Activated CD4-positive, alpha-beta T cell treated with anti-CD3 and anti-CD28 coated beads, Interleukin-2, amount 50 U/mL, for 48 hours (primary cell): ENCODE data around the gene ZNF335.
A peak's percentile ranks its signal among the peaks of the same experiment; 100 is the strongest.
"Not testable (repeated sequence)": the region's sequence is repeated elsewhere in the genome, so short reads cannot be mapped to it uniquely, and the experiment has no call there.

Experiments used
- DNase-seq, 2 experiments: peaks; one replicate each; pipeline ENCODE4 v3.0.0-alpha.2; 2020

ZNF335 gene

DNA sequence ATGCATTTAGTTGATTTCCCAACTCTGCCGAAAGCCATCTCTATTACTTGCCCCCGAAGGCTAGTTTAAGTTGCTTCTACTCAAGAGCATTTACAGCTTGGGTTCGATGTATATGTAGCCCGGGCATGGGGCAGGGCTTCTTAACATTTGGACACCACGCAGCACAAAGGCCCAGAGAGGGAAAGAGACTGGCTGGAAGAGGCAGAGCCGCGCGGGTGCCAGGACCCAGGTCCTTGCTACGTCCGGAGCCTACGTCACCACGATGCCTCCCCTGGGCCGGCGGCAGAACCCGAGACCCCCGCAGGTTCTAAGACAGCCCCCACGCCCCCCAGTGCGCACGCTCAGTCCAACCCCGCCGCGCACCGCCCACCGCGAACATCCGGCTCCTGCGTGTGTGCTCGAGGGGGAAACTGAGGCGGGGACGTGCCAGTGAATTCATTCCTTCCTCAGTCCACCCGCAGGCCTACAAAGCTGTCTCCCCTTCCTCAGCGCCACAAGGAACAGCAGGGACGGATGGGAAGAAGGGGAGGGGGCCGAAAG lies 37.9 kb downstream of the ZNF335 start:
- DNase-seq, result no peak

DNA sequence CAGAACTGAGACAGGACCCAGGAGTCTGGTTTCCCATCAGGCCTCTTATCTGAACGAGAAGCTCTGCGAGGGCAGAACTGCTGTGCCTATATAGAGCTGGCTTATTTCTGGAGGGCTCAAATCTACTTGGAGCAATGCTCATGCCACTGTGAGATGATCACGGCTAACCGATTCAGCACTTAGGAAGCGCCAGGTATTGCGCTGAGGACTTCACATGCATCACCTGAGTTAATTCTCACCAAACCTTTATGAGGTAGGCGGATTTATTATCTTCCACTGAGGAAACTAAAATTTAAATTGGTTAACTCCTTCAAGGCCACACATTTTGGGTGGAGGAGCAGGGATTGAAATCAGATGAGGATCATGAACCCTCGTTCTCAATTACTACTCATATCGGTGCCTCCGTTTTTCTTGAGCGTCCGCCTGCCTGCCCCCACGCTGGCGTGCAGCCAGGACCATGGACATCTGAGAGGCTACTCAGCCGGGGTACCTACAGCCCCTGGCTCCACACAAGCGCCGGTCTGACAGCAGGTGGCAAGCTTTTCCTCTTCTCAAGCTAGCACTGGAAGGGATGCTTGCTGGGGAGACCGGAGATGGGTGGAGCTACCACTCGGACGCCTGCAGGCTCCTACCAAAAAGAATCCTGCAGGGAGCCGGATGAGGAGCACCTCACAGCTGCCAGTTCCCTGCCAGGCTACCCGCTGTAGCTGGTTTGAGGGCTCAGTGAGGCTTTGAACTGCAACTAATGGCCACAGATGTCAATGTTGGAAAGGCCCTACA lies 38.5 kb downstream of the ZNF335 start:
- peak; percentile 69 to 80 for DNase-seq

DNA sequence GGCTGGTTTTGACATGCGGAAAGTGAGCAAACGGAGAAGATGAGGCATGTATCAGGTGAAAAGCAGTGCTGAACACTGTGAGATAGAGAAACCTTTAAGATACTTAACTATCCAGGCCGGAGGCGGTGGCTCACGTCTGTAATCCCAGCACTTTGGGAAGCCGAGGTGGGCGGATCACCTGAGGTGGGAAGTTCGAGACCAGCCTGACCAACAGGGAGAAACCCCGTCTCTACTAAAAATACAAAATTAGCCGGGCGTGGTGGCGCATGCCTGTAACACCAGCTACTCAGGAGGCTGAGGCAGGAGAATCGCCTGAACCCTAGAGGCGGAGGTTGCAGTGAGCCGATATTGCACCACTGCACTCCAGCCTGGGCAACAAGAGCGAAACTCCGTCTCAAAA lies 40.3 kb downstream of the ZNF335 start:
- not testable (repeated sequence) for DNase-seq

DNA sequence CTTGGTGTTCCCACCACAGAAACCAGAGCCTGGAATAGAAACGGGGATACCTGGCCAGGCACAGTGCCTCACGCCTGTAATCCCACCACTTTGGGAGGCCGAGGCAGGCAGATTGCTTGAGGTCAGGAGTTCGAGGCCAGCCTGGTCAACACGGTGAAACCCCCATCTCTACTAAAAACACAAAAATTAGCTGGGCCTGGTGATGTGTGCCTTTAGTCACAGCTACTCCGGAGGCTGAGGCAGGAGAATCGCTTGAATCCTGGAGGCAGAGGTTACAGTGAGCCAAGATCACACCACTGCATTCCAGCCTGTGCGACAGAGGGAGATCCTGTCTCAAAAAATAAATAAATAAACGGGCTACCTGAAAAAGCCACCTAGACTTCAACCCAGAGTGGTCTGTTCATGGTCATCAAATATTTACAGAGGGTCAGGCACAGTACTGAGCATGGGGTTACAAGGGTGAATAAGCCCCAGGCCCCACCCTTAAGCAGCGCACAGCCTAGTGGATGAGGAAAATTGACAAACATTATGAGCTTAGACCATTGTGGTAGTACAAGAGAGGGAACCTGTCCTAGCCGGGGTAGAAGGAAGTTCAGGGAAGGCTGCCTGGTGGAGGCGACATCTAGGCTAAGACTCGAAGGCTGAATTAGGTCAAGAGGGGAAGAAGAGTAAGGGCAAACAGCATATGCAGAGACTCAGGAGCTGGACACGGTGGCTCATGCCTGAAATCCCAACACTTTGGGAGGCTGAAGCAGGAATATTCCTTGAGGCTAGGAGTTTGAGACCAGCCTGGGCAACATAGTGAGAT lies 44.7 kb downstream of the ZNF335 start:
- no peak for DNase-seq

DNA sequence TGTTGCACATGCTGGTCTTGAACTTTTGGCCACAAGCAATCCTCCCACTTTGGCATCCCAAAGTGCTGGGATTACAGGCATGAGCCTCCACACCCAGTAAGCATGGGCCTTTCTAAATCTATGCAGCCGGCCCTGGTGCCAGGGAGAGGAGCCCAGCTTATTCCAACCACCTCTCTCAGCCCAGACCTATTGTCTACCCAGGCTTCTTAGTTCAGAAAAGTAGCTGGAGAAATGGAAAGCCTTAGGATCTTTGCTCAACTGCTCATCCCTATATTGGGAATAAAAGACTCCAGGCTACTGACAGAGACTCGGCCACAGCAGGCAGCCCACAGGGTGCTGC lies 45.3 kb downstream of the ZNF335 start:
- no peak for DNase-seq

DNA sequence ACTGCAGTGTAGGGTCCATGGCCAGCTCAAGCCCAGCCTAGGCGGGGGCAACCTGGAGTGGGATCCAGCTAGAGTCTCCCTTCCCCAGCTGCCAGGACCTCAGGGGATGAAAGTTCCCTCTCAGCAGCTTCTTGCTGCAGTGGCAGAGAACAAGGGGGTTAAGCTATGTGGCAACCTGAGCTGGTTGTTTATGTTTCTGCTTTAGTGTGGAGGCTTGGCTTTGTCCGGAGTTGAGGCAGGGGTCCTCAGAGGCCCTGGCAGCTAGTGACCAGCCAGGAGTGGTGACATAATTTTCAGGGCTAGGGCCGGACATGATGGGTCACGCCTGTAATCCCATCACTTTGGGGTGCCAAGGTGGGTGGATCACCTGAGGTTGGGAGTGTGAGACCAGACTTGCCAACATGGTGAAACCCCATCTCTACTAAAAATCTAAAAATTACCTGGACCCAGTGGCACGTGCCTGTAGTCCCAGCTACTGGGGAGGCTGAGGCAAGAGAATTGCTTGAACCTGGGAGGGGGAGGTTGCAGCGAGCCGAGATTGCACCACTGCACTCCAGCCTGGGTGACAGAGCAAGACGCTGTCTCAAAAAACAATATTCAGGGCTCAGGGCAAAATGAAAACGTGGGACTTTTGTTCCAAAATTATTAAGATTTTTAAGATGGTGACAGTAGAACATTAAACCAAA lies 46.0 kb downstream of the ZNF335 start:
- no peak for DNase-seq

DNA sequence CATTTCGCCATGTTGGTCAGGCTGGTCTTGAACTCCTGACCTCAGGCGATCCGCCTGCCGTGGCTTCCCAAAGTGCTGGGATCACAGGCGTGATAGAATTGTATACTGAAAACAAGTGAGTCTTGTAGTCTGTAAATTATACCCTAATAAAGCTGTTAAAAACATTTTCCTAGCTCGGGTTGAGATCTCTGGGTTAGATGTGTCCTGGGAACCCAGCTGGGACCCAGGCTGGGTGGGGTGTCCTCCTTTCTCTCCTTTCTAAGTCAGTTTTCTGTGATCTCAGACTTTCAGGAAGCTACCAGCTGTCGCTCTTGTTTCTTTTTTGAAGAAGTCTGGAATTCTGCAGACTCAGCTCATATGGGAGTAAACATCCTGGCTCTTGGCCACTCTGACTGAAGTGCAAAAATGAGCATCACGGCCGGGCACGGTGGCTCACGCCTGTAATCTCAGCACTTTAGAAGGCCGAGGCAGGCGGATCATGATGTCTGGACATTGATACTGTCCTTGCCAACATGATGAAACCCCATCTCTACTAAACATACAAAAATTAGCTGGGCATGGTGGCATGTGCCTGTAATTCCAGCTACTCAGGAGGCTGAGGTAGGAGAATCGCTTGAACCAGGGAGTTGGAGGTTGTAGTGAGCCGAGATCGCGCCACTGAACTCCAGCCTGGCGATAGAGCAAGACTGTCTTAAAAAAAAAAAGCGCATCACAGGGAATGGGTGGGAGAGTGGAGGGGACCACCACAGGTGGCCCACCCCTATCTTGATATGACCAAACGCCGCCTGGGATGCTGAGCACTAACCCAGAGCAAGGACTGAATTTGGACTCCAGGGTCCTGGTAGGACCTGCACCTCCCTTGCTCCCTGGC lies 47.4 kb downstream of the ZNF335 start:
- DNase-seq, result no peak

DNA sequence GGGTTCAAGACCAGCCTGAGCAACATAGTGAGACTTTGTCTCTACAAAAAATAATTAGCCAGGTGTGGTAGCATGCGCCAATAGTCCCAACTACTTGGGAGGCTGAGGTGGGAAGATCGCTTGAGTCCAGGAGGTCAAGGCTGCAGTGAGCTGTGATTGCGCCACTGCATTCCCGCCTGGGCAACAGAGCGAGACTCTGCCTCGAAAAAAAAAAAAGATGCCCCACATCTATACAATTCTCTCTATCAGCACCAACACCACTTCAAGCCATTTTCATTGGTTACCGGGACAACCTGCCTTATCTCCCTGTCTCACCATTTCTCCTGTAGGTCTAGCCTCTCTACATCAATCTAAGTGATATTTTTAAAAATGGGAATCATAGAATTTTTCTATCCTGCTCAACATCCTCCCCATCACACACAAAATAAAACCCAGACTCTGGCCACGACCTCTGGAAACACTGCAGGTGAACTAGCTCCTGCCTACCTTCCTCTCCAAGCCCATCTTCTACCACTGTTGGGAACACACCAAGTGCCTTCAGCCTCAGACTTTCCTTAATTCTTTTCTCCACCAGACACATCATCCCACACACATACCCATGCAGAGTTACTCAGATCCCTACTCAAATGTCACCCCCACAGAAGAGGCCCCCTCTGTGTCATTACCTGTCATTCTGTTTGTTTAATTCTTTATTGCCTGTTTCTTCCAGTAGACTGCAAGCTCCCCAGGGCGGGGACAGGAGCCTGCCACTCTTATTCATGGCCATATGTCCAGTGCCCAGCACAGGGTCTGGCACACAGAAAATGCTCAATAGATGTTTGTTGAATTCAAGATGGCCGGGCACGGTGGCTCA lies 50.4 kb downstream of the ZNF335 start:
- DNase-seq, result no peak

DNA sequence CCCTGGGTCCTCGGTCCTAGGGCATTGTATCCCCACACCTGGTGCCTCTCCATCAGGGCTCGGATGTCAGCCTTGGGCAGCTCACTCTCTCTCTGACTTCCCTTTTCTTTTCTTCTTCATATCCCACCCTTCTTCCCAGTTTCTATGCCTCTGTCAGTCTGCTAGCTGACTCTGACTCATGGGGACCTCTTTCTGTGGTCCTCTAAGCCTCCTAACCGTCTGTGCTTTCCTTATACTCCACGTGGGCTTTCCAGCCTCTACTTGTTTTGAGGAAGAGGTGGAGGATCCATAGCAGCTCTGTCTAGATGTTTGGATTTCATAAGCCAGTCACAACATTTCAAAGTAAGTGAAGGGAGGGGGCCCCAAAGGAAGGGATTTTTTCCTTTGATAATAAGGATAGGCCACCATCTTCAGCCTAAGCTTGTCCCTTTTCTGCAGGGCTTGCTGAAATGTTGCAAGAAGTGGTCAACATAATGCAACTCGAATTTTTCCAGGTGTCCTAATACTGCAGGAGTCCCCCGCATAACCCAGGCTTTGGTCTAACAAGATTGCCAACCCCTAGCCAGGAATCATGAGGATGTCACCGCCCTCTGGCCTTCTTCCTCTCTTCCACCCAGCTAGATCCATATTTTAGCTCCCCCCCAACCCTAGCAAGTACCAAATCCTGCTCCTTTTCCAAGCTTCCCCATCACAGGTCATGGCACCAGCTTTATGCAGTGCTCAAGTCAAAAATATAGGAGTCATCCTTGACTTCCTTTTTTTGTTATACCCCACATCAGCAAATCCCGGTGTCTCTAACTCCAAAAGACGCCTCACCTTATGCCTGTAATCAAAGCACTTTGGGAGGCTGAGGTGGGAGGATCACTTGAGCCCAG lies 51.3 kb downstream of the ZNF335 start:
- no peak for DNase-seq

DNA sequence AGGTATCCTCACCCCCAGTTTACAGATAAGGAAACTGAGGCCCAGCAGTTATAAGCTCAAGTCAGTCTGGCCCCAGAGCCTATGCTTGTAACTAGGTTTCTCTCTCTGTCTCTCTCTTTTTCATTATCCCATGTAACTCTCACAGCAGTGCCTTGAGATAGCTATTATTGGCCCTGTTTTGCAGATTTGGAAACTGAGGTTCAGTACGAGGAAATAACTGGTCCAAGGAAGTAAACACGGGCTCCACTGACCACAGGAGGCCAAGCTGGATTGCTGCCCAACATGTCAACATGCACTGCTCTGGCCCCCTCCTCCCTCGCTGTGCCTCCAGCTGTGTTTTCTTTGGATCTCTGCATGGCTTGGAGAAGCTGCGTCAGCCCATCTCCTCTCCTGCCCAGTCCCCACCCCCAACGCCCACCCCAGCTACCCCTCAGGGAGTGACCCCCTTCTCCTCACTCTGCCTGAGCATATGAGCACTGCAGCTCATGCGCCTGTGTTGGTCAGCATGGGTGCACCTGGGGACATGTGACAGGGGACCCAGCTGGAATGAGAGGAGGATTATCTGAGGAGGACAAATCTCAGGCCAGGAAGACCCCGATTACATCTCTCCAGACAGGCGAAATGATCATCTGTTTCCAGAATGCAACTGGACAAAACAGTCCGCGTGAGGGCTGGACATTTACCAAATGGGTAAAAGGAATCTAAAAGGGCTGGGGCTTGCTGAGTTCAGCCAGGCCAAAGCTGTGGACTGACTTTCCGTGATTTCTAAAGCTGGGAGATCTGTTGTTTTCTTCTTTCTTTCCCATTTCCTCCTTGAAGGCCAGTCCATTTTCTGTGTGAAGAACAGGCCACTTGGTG lies 52.2 kb downstream of the ZNF335 start:
- DNase-seq, result no peak

DNA sequence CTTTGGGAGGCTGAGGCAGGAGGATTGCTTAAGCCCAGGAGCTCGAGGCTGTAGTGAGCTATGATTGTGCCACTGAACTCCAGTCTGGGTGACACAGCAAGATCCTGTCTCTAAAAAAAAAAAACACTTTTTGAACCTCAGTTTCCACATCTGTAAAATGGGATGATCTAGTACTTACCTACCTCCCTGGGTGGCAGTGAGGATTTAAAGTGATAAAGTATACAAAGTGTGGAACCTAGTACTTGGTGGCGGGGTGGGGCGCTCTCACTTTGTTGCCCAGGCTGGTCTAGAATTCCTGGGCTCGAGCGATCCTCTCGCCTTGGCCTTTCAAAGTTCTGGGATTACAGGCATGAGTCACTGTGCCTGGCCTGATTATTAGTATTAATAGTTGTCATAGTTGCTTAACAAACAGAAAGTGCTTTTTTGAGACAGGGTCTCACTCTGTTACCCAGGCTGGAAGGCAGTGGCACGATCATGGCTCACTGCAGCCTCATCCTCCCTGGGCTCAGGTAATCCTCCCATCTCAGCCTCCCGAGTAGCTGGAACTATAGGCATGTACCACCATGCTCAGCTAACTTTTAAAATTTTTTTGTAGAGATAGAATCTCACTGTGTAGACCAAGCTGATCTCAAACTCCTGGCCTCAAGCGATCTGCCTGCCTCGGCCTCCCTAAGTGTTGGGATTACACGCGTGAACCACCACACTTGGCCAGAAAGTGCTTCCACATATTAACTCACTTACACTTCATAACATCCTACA lies 53.0 kb downstream of the ZNF335 start:
- no peak for DNase-seq

DNA sequence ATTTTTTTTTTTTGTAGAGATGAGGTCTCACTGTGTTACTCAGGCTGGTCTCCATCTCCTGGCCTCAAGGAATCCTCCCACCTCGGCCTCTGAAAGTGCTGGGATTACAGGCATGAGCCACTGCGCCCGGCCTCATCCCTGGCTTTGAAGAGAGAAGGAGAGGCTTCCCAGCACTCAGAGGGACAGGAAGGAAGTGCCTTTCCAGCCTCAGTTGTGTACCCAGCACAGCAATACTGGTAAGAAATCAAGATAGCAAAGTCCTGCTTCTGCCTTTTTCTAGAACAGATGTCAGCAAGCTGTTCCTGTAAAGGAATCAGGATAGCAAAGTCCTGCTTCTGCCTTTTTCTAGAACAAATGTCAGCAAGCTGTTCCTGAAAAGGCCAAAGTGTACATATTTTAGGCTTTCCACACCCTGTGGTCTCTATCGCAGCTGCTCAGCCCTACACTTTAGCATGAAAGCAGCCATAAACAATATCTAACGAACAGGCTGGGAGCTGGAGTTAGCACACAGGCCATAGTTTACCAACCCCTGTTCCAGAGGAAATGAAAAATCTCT lies 53.7 kb downstream of the ZNF335 start:
- DNase-seq, result no peak

DNA sequence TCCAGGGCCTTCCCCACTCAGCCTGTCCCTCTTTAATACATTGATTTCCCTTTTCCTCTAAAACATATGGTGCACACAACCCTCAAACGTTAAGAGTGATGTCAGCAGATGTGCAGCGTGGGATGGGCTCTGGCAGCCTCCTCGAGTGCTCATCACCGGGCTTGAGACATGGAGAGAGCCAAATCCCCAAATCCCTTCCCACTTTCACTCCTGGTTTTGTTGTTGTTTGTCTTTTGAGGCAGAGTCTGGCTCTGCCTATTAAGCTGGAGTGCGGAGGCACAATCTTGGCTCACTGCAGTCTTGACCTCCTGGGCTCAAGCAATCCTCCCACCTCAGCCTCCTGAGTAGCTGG lies 54.2 kb downstream of the ZNF335 start:
- DNase-seq, result no peak

DNA sequence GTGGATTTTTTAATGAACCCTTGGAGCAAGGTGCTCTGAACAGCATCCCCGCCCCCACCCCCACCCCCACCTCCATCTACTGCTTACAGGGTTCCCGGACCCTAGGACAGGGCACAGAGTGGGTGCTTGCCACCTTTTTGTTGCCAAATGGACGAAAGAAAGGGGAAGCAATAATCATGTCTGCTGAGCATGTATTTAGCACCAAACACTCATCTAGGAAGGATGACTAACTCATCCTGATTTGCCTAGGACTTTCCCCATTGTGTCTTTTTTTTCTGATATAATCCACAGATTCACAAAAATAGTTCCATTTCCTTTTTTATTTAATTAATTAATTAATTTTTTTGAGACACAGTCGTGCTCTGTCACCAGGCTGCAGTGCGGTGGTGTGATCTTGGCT lies 58.9 kb downstream of the ZNF335 start:
- DNase-seq, result no peak

DNA sequence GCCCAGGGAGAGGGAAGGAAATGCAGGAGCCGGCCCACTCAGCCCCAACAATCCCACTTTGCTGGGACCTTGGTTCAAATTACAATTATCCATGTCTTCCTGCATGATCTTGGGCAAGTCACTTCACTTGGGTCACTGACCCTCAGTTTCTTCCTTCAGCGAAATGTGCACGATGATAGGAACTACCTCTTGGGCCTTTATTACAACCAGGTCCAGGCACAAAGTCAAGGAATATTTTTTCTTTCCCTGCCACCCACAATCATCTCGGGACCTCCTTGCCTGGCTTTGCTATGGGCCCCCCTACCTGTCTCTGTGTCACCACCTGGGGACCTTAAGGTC lies 59.7 kb downstream of the ZNF335 start:
- no peak for DNase-seq

DNA sequence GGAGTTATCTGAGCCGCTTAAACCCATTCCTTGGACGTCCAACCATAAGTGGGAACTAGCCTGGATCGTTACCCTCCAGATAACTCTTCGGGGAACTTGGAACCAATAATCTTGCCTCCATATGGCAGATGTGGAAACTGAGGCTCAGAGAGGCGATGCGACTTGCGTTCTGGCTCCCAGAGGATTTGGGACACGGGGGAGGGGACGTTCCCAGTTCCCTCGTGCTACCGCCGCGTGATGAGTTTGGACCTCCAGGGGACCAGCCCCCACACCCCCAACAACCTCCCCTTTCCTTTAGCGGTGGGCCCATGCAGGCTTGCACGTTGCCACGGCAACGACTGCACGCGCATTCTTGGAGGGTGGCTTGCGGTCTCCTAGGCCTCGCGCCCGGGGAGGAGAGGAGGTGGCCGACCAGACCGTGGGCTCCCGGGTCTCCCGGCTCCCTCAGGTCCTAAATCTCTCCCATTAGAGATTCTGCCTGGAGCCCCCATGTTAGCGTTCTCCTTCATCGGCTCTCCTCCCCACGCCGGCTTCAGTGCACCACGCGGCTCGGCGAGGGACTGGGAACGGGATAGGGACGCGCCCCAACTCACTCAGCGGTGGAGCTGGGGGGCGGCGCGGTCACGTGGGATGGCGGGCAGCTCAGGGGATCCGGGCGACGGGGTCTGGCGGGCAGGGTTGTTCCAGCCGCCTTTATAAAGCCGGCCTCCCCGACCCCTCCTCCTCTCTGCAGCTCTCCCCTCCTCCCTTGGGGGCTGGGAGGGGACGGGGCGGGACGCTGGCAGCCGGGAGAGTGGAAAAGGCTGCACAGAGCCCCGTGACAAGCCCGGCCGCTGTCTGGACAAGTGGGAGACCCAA lies 60.3 kb downstream of the ZNF335 start, which contains the start of gene PLTP:
Gene PLTP, minus strand, starts transcription at position 670 of the 858 bp plus-strand sequence. CDS start 703 bp downstream, outside the sequence.
- DNase-seq, result peak; percentile 28 to 31
